CD4-positive, alpha-beta T cell treated with Interleukin-17A for 4 hours (primary cell): ENCODE data around the gene NEK1.
"Not testable (repeated sequence)": the region's sequence is repeated elsewhere in the genome, so short reads cannot be mapped to it uniquely, and the experiment has no call there.

Source experiments
- DNase-seq: peaks from one replicate; pipeline ENCODE4 v3.0.0-alpha.2; 2020; ENCODE audit warnings: mixed read lengths

Gene NEK1

DNA sequence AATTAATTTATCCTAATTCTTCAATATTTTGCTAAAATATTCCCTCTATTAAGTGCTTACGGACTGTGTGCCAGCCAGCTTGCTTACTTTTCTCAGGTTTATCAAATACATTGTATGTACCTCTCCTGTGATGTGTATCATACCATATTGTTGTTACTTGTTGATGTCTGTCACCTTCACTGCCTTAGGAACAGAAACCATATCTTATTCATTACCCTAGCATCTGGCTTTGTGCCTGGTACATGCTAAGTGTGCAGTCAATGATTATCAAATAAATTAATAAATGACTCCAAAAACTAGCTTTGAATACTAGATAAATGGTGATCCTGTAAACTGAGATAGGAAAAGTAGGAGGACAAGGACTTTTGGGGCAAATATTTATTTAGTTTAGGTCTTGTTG is 14.9 kb upstream of the NEK1 start:
- DNase-seq: no peak

DNA sequence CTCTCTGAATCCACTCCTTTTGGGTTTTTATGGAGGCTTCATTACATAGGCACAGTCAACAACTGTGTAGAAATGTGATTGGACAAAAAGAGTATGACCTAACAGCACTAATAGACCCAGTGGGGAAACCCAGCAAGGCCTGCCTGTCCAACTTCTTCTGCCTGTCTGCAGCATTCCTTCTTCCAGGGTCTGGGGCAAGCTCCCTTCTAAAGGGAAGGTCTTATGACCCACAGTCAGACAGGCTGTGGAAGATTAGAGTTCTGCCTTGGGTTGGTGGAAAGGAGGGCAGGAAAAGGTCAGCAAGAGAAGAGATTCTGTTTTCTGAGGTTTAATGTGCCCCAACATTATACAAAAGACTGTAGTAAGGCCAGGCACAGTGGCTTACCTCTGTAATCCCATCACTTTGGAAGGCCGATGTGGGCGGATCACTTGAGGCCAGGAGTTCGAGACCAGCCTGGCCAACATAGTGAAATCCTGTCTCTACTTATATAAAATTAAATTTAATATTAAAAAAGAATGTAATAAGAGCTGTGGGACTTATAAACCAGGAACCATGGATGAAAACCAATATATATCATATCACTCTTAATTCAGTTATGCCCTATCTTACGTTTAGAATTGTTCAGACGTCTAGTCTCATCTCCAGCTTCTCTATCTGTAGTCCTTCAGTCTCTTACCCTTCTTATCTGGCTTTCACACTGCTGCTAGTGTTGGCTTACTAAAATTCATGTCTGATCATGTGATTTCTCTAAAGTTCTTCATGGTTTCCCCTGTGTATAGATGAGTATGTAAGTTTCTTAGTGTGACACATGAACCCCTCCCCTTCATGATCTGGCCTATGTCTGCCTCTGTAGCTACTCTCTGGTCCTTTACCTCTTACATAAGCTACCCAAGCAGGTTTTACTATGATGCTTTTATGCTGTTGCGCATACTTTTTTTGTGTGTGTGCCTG is 14.2 kb upstream of the NEK1 start:
- no peak for DNase-seq

DNA sequence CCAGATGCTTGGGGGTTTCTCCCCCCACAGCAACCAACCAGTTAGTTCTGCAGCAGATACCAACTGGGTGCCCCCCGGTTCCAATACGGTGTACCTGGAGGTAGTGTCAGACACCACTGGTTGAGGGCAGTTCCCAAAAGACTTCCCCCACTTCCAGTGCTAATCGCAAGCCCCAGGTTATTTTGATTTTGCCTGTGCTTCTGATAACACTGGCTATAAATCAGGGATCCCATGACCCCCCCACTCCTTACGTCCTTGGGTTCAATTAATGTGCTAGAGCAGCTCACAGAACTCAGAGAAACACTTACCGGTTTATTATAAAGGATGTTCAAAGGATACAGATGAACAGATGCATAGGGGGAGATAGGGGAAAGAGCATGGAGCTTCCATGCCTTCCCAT is 13.5 kb upstream of the NEK1 start:
- no peak for DNase-seq

DNA sequence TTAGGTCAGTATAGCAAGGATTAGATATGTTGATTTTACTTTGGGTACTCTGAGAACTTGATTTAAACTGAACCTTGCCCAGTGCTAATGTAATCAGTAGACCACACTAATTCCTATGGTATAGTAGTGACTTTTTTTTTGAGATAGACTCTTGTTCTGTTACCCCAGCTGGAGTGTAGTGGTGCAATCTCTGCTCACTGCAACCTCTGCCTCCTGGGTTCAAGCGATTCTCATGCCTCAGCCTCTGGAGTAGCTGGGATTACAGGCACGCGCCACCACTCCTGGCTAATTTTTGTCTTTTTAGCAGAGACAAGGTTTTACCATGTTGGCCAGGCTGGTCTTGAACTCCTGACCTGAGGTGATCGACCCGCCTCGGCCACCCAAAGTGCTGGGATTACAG is 11.6 kb upstream of the NEK1 start:
- DNase-seq: not testable (repeated sequence)

DNA sequence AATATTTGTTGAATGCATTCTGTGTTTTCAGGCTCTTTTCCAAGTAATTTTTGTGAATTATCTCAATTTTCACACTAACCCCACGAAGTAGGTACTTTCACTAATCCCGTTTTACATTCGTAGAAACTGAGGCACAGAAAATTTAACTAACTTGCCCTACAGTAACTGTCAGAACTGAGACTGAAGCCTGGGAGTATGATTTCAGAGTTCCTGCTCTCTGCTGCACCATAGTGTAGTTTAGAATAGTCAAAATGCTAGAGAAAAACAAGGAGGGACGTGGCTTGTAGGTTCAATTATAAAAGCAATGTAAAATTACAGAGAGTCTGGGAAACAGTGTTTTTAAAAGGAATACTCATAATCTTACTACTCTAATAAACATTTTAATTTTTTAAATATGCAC is 10.2 kb upstream of the NEK1 start:
- no peak for DNase-seq

DNA sequence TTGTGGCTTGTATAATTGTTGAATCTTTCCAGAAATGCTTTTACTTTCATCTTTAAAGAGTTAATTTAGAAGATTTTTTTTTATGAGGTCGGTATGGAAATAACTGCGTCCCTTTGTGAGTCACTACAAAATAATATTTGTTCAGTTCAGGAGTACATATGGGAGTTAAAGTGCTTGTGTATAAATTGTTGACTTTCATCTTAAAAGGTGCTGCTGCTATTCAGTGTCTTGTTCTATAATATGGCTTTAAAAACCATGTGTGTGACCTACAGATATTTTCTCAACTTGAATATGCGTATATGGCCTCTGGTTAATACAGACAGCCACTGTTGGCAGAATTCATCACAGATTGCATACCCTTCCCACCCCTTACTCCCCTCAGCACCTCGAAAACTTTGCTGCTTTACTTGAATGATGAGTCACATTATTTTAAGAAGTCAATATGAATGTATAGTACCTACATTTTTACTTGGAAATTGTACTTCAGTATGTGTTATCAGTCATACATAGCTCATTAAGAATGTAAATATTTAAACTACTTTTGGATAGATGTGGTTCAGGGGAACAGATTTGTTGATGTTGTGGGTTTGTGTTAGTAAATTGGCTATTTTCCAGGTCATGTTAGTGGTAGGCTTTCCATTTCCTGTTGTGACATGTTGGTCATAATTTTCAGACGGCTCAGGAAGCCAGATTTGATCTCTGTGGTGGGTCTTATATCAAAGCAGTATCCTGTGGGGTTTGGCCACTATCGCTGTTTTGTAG is 9.5 kb upstream of the NEK1 start:
- peak; percentile 41 for DNase-seq

DNA sequence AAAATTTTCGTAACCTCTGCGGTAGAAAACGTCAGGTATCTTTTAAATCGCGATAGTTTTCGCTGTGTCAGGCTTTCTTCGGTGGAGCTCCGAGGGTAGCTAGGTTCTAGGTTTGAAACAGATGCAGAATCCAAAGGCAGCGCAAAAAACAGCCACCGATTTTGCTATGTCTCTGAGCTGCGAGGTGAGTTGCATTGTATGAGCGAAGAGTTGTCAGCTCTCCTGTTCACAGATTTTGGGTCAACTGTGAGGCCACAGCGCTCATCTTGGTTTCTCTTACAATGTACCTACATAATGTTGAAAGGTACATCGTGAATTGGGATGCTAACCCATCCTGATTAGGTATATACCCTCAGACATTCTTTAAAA is 8.5 kb upstream of the NEK1 start:
- DNase-seq: peak; percentile 19

DNA sequence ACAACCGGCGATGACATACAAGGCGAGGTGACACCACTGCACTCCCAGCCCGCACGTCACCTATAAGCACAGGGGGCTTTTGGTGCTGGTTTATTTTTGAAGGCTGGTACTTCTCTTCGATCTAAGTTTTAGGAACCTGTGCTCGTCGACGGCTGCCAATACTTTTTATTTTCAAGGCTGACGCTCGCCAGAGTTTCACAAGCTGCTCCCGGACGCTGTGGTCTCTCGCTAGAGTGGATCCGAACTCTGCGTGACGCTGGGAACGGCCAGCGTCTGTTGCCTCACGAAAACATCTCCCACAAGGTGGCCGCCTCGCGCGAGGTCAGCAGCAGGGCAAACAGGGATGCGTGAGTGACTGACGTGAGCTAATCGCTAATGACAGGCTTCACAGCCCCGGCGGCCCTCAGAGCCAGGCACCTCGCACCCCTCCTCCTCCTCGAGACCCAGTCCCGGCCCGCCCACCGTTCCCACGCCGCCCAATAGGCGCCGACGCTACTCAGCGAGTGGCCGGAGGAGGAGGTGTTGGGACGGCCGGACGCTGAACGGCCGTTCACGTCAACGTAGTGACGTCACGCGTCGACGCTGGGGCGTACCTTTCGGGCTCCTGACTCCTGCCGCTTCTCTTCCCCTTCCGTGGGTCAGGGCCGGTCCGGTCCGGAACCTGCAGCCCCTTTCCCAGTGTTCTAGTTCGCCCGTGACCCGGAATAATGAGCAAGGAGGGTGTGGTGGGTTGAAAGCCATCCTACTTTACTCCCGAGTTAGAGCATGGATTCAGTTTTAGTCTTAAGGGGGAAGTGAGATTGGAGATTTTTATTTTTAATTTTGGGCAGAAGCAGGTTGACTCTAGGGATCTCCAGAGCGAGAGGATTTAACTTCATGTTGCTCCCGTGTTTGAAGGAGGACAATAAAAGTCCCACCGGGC is 7.8 kb upstream of the NEK1 start, which contains the start of gene CLCN3:
Gene CLCN3 (plus strand): TSS at position 621 of the 922 bp plus-strand sequence. CDS start 15,351 bp downstream, outside the sequence.
- DNase-seq: peak; percentile 94

DNA sequence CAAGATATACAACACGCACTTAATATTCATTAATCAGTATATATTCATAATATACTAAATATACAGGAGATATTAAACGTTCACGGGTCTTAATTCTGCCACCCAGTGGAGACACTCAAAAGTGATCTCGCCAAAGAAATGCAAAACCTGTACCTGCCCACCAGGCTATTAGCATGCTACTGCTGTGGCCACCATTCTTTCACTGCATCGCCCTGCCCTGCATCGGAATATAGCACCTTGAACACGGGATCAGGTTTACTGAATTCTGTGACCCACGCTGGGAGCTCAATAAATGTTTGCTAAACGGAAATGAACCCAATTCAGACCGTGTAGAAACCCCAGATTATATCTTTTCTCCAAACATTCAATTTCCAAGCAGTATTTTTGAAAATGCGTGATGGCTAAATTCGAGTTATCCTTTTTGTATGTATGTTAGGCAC is 7.2 kb upstream of the NEK1 start:
- peak; percentile 59 for DNase-seq

DNA sequence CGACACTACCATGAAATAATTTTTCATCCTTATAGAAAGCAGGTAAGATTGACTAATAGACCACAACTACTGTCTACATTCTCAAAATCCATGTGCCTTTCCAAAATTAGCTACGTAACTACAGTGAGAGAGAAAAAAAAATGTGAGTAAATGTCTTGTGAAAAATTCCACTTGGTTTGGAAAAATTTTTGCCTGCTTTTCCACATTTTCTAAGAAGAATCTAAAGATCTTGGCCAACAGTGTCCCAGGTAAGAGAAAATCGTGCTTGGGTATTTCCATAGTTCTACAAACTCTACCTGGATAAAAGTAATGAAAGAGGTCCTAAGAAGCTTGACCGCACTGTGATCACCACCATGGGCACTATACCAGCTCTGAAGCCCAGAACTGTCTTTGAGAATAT is 6.6 kb upstream of the NEK1 start:
- no peak for DNase-seq

DNA sequence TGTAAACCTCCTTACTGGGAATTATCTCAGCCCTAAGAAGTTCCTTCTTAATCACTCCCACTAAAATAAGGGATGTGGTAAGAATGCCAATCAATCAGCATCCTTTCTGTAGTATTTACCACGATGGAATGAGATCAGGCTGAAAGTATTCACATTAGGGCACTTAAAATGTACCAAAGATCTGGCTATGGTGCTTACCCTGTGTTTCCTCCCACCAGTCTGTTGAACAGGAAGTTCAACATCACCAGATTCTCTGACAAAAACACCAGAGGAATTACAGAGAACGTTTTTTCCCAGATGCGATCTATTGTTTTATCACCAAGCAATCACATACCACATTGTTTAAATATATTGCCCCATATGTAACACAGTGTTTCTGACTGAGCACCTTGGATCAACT is 5.9 kb upstream of the NEK1 start:
- DNase-seq: no peak

DNA sequence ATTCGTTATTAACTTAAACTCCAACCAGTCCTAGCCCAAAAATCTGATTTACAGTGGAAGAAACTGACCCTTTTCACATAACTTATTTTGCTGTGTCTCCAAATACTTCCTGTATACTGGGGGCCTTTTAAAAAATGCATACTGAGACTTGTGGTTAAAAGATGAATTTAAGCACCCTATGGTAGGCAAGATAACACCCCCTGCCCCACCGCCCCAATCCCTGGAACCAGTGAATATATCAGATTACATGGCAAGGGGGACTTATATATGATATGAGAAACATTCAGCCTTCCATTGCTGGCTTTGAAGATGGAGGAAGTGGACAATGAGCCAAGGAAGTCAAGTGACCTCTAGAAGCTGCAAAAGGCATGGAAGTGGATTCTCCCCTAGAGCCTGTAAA is 4.9 kb upstream of the NEK1 start:
- no peak for DNase-seq

DNA sequence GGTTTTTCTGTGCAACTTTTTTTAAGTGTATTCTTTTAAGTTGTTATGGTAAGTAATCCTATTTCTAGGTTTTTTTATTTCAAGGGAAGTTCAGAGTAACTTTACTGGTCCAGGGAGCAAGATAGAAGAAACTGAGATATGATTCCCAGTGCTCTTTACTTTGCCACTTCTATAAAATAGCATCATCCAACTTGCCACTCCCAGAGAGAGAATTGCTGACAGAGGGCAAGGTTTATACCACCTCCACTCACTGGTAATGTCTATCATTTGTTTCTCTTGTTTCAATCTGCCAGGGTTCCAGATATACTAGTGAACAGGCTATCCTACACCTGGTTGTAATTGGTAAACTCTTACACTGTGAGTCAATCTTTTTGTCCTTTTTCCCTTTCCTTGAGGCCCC is 4.5 kb upstream of the NEK1 start:
- no peak for DNase-seq

DNA sequence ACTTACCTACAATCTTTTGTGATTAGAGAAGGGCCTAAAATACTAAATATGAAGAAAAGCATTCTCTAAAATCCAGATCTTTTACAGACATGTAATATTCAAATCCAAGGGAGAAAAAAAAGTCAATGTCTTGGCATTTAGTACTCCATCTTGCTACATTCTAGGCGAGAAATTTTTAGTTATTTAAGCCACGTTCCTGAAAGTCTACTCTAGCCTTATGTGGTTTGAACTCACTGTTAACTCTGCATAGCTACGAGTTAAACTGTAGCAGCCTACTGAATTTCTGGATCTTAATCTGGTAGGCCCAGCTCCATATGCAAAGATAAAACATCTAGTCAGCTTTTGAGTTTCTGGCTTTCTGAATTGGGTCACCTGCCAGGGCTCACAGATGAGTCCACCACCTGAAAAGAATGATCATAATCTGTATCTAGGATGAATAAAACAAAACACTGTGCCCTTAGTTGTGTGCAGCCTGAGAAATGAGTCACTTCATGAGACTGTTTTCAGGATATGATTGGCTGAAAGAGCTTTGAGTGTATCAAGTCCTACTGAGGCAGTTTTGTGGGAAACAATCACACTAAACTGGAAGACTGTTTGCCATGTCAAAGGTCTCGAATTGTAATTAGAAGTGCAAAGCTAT is 3.2 kb upstream of the NEK1 start:
- peak; percentile 21 for DNase-seq

DNA sequence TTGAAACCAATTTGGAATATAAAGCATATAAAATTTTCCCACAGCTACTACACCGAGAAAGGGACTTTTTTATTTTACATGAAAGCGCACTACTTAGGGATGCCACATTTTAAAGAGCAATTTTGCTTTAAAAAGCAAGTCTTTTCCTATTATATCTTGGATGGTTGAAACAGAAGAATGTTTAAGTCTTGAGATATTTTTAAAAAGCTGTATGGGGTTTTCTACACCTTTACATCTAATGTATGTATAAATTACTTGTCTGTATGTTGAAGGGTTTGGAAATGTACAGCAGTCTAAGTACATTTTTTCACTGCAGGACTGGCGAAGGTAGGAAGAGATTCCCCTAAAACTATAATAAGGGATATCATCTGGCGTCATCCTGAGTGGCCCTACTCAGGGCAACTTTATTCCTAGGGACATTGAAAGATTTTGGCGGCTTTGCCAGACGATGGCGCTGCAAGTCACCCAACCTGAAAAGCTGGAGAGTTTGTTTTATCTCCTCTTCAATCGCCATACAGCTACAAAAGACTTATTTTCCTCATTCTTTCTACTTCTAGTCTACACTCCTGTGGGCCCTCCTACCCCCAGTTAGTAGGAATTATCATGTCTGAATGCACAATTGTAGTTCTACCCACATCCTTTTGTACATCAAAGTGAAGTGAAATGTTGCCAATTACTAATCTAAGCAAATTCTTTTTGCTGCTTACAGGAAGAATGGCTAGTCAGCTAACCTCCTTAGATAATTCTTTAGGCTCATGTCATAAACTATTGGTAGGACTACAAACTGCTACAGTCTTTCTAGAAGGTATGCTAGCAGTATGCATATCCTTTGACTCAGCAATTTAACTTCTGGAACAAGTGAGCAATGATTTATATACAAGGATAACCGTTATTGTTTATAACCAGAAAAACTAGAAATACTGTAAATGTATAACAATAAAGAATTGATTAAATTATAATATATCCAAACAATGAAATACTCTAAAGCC is 782 bp upstream of the NEK1 start:
- DNase-seq: peak; percentile 78

DNA sequence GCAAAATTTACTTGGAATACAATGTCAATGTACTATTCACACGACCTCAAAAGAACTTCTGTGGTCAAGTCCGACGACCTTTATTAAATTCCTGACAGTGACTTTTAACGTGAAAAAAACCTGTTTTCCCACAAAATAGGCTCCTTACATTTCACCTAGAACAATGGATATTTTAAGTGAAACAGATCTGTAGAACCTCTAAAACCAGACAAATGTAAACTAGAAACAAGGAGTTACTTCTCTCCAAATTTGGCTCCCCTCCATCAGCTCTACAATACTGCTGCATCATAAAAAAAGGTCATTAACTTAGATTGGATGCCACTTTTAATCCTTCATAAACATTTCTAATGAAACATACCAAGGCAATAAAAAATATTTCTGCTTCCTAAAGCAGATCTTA is 1.2 kb downstream of the NEK1 start:
- DNase-seq: no peak

DNA sequence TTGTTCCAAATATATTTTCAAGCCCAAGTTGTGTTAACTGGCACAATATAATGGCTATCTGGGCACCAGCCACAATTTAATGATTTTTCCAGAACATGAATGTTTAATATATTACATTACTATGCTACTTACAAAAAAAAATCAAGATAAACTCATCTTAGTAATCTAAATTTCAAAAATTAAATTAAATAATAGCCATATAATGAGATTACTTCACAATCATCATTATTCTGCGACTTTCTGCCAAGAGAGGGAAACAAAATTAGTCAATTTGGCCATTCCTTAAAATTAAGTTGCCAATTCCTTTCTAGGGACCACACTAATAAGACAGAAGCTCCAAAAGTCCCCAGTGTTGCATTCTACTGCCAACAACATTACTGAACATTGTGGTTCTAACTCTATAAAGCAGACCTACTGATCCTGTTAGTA is 7.5 kb downstream of the NEK1 start:
- no peak for DNase-seq

DNA sequence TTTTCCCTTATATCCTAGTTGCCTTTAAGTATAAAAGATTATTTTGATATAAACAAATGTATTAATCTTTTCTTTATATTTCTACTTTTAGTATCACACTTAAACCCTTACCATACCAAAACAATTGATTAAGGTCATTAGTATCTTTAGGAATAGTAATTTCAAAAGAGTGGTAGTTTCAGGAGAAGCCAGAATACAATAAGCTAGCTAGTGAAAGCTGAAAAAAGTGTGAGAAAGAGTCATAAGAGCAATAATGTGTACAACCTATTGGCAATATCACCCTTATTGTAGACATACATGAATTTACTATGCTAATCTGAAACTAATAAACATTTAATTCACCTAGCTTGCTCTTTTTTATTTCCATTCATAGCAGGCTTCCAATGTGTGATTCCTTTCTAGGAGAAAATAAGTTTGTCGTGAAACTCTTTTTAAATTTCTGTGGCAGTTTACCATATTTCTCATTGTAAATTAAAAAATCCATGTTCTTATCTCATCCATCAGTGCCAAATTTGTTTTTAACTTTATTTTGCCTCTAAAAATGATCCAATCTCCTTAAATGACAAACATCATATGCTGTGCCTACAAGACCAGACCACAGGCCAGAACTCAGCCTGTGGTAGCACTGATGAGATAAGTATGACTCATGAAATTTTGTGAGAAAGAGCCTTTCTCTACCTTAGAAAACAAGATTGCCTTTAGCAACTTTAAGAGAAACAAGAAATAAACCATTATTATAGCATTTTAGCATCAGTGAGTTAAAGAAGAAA is 8.1 kb downstream of the NEK1 start:
- peak; percentile 29 for DNase-seq

DNA sequence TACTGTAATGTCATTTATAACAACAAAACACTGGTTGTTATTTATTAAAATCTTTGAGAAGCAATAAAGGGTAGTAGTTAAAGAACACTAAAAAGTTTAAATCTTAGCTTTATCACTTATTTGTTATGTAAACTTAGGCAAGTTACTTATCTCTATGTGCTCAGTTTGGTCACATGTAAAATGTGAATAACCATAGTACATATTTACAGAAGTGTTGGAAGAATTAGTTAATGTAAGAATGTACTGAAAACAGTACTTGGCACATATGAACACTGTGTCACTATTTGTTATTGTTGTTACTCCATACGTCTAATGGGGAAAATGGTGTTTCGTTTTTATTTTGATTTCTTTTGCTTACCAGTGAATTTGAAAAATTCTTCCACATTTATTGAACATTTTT is 9.1 kb downstream of the NEK1 start:
- DNase-seq: no peak
